Prostate gland (tissue), 2 donors: ENCODE data around the gene TRABD.

ENCODE experiments used
- CTCF ChIP-seq, 4 experiments: fragments of 200-600 bp in 2 of 4; fragments of 450-650 bp in 2 of 4; sonication (generic) in 2 of 4; IDR thresholded peaks; 1 replicate in 3 of 4; 2 replicates in 1 of 4; pipeline ENCODE4 v1.5.1; 2016 to 2019; ENCODE audit warnings: antibody characterized with exemption in 4 of 4, mild to moderate bottlenecking in 2 of 4, moderate library complexity in 2 of 4
- POLR2A ChIP-seq: fragments of 450-650 bp; IDR thresholded peaks from one replicate; pipeline ENCODE4 v1.6.1; 2016; ENCODE audit warnings: antibody characterized with exemption, mild to moderate bottlenecking

GRCh38 chr22:50207383-50208140 lies 21.8 kb downstream of the TRABD start:
- TF ChIP-seq POLR2A (no peak), CTCF (IDR thresholded peaks at IDR 0.05) (no peak)
